HG03159 (cell line): Measurements from ENCODE around the gene STXBP4.

ENCODE experiments used
- ATAC-seq: cut with Tn5 transposase; IDR thresholded peaks from one replicate; pipeline ENCODE4 v1.9.1; 2021; ENCODE audit warnings: mild to moderate bottlenecking, moderate library complexity; ENCODE audit not compliant: unreplicated experiment

Gene STXBP4

GRCh38 chr17:55163408-55163807 lies 194.8 kb downstream of the STXBP4 start:
- no peak for ATAC-seq

- no peak for ATAC-seq
Measured at GRCh38 chr17:55166506-55166905, 197.9 kb downstream of the STXBP4 start.

- no peak for ATAC-seq
Measured at GRCh38 chr17:55167024-55167725, 198.6 kb downstream of the STXBP4 start.

GRCh38 chr17:55168958-55169687 lies 200.6 kb downstream of the STXBP4 start:
- ATAC-seq, result peak; percentile 90

- no peak for ATAC-seq
Measured at GRCh38 chr17:55171634-55172328, 203.2 kb downstream of the STXBP4 start.

GRCh38 chr17:55172612-55173011 lies 204.0 kb downstream of the STXBP4 start:
- ATAC-seq, result no peak

- no peak for ATAC-seq
Measured at GRCh38 chr17:55174133-55174532, 205.6 kb downstream of the STXBP4 start.

GRCh38 chr17:55175788-55176427 lies 207.3 kb downstream of the STXBP4 start:
- no peak for ATAC-seq

- no peak for ATAC-seq
Measured at GRCh38 chr17:55177159-55177854, 208.7 kb downstream of the STXBP4 start.

- no peak for ATAC-seq
Measured at GRCh38 chr17:55177855-55178217, 209.3 kb downstream of the STXBP4 start.

- ATAC-seq, result no peak
Measured at GRCh38 chr17:55186937-55187770, 218.6 kb downstream of the STXBP4 start.

- peak; percentile 68 for ATAC-seq
Measured at GRCh38 chr17:55190748-55191147, 222.2 kb downstream of the STXBP4 start.

- ATAC-seq, result no peak
Measured at GRCh38 chr17:55198690-55199370, 230.3 kb downstream of the STXBP4 start.

- ATAC-seq, result no peak
Measured at GRCh38 chr17:55200904-55201303, 232.3 kb downstream of the STXBP4 start.

- ATAC-seq, result no peak
Measured at GRCh38 chr17:55201308-55201932, 232.9 kb downstream of the STXBP4 start.

GRCh38 chr17:55202896-55203295 lies 234.3 kb downstream of the STXBP4 start:
- no peak for ATAC-seq

GRCh38 chr17:55208078-55208812 lies 239.7 kb downstream of the STXBP4 start:
- no peak for ATAC-seq

GRCh38 chr17:55210292-55210691 lies 241.7 kb downstream of the STXBP4 start:
- no peak for ATAC-seq
